C4-2B (cell line): Measurements from ENCODE around the gene TCF3.
A peak's percentile ranks its signal among the peaks of the same experiment; 100 is the strongest.

Experiments
- H3K27ac ChIP-seq: fragments of 450-650 bp; 2 replicates; pipeline ENCODE4 v1.5.1; 2017
- CTCF ChIP-seq: fragments of 450-650 bp; conservative IDR thresholded peaks from 2 replicates; pipeline ENCODE4 v1.5.1; 2017; ENCODE audit warnings: mild to moderate bottlenecking
- ZFX ChIP-seq: fragments of 450-650 bp; IDR thresholded peaks from 2 replicates; pipeline ENCODE4 v1.6.1; 2017

TCF3 gene

GRCh38 chr19:1610579-1610978 is 41.8 kb downstream of the TCF3 start:
- no peak for TF ChIP-seq ZFX
- TF ChIP-seq CTCF, result no peak
- no peak overlapping the region for H3K27ac ChIP-seq

- no peak overlapping the region for H3K27ac ChIP-seq
Observed at GRCh38 chr19:1609680-1610474, 42.5 kb downstream of the TCF3 start.

GRCh38 chr19:1609103-1609396 is 43.4 kb downstream of the TCF3 start:
- no peak overlapping the region for H3K27ac ChIP-seq
- TF ChIP-seq ZFX, result no peak
- no peak for TF ChIP-seq CTCF

More at GRCh38 chr19:1609680-1610474, 42.5 kb downstream of the TCF3 start:
- TF ChIP-seq CTCF (no peak), ZFX (no peak)

GRCh38 chr19:1608359-1609102 is 43.9 kb downstream of the TCF3 start:
- no peak overlapping the region for H3K27ac ChIP-seq
- TF ChIP-seq CTCF (no peak), ZFX (no peak)

- no peak for TF ChIP-seq CTCF
- 0 out of 2 replicates have a peak, but pooled peaks have one; percentile 13 for TF ChIP-seq ZFX
- H3K27ac ChIP-seq, result peak overlapping the region; percentile 93
Observed at GRCh38 chr19:1606138-1606651, 46.2 kb downstream of the TCF3 start.

- TF ChIP-seq CTCF, result no peak; the same call in 1 of the 2 replicates
- peak; percentile 83; the same call in 1 of the 2 replicates for TF ChIP-seq ZFX
- peak within 1 kb of the TSS; percentile 93 for H3K27ac ChIP-seq
Observed at GRCh38 chr19:1605236-1606137, 46.9 kb downstream of the TCF3 start, which contains the start of gene UQCR11. TSS of gene UQCR11 (minus strand) at chr19:1605462. CDS start at chr19:1605409, 53 bp downstream.
